Measurements from ENCODE around the gene MRPL18.
"Not testable (repeated sequence)": the region's sequence is repeated elsewhere in the genome, so short reads cannot be mapped to it uniquely, and the experiment has no call there.

The MRPL18 gene

GRCh38 chr6:159766906-159767305 is 23.4 kb upstream of the MRPL18 start:
- in situ Hi-C loops (cut with MboI; ENCODE audit: low pct_unique_long_range_greater_than_20kb, low sequenced_read_pairs): no loop called here
- no peak for DNase-seq

DNA sequence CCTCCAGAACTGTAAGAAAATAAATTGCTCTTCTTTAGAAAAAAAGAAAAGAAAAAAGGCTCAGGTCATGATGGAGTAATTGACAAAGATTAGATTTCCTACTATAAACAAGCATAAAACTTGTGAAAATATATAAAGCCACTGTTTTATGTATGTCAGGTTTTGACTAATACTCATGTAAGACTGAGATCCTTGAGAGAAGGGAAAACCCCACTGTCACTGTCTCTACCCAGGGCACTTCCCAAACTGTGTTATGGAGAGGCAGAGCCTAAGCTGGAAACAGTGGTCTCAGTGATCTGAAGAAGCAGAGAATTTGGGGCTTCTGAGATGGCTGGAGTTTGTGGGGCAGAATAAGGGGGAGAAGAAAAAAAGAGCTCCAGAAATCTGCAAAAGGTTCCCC is 20.8 kb upstream of the MRPL18 start:
- in situ Hi-C loops (cut with MboI; ENCODE audit: low pct_unique_long_range_greater_than_20kb, low sequenced_read_pairs): no loop called here
- DNase-seq: no peak

DNA sequence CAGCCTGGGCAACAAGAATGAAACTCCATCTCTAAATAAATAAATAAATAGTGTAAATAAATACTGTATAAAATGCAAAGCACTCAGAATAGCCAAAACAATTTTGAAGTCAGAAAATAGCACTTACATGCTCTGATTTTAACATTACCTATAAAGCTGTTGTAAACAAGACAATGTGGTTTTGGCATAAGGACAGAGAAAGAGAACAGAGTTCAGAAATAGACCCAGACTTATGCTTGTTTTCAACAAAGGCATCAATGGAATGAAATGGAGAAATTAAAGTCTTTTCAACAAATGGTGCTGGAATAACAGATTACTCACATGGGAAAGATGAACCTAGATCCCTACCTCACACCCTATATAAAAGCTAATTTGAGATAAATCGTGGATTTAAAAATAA is 18.1 kb upstream of the MRPL18 start:
- in situ Hi-C loops (cut with MboI; ENCODE audit: low pct_unique_long_range_greater_than_20kb, low sequenced_read_pairs): no loop called here

DNA sequence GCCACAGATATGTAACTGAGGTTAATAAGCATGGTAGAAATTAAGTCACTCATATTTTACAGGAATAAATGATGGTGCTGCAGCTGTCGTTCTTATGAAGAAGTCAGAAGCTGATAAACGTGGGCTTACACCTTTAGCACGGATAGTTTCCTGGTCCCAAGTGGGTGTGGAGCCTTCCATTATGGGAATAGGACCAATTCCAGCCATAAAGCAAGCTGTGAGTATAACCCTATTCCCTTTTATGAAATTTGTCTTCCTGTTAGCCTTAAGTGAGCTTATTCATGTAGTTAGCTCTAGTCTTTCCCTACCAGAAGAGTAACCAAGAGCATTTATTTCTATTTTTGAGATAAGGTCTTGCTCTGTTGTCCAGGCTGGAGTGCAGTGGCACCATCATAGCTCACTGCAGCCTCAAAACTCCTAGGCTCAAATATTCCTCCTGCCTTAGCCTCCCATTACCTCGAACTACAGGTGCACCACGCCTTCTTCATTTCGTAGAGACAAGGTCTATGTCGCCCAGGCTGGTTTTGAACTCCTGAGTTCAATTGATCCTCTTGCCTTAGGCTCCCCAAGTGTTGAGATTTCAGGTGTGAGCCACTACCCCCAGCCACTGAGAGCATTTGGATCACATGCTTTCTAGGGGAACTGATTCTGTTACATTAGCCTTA is 12.9 kb upstream of the MRPL18 start:
- DNase-seq: no peak
- in situ Hi-C loops (cut with MboI; ENCODE audit: low pct_unique_long_range_greater_than_20kb, low sequenced_read_pairs): no loop called here

More for the DNA sequence above, 18.1 kb upstream of the MRPL18 start:
- no peak for DNase-seq

- DNase-seq: no peak
- in situ Hi-C loops (cut with MboI; ENCODE audit: low pct_unique_long_range_greater_than_20kb, low sequenced_read_pairs): no loop called here
Observed at GRCh38 chr6:159778131-159778530, 12.1 kb upstream of the MRPL18 start.

DNA sequence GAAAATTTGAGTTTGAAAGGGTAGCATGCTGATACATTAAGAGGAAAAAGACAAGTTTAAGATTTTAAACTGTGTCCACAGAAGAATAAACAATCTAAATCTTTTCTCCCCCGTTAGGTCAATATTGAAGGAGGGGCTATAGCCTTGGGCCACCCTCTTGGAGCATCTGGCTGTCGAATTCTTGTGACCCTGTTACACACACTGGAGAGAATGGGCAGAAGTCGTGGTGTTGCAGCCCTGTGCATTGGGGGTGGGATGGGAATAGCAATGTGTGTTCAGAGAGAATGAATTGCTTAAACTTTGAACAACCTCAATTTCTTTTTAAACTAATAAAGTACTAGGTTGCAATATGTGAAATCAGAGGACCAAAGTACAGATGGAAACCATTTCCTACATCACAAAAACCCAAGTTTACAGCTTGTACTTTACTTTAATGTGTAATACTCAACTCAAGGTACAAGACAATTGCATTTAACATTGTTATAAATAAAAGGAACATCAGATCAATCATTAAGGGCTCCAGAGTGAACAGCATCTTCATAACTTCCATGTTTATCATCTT is 11.6 kb upstream of the MRPL18 start:
- in situ Hi-C loops (cut with MboI; ENCODE audit: low pct_unique_long_range_greater_than_20kb, low sequenced_read_pairs): no loop called here
- DNase-seq: no peak

DNA sequence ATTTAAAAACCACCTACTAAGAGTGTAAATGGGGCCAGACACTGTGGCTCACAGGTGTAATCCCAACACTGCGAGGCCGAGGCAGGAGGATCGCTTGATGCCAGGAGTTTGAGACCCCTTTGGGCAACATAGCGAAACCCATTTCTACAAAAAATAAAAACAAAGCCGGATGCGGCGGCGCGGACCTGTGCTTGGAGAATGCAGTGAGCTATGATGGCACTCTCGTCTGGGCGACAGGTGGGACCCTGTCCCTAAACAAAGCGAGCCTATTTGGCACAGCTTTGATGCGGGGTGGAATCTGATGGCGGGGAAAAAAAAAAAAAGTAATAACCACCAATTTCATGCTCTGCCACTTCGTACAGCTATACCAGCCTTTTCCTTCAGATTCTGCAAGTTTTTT is 2.0 kb upstream of the MRPL18 start:
- in situ Hi-C loops (cut with MboI; ENCODE audit: low pct_unique_long_range_greater_than_20kb, low sequenced_read_pairs): no loop called here
- no peak for DNase-seq

DNA sequence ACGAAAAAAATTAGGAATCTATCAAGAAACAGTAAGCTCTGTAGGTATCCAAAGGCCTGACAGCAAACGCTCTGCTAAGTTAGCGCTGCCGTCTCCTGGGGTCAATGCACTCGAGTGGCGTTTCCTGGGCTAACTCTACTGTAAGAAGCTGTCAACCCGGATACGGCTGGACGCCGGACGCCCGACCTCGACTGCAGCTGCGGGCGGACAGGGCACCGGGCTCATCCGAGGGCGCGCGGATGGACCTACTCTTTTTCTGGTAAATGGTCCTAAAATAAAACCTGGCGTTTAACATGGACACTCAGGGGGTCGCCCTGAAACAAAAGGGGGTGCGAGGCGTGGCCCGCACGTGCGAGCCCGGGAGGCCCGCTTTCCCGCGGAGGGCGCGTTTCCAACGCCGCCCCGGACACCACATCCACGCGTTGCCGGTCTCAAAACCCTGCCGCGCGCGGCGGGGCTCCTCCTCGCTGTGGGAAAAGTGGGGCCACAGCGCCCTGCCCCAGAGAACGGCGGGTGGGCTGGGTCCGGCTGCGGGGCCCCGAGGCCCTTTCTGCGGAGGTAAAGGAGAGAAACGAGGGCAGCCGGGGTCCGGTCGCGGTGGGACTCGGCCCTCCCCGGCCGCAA is 1.4 kb upstream of the MRPL18 start:
- DNase-seq: no peak
- in situ Hi-C loops (cut with MboI; ENCODE audit: low pct_unique_long_range_greater_than_20kb, low sequenced_read_pairs): no loop called here

GRCh38 chr6:159789377-159790148 is 704 bp upstream of the MRPL18 start, which contains the start of gene TCP1:
TSS of gene TCP1 (minus strand) at chr6:159789602. CDS start at chr6:159789468, 134 bp downstream.
- in situ Hi-C loops (cut with MboI; ENCODE audit: low pct_unique_long_range_greater_than_20kb, low sequenced_read_pairs): no loop called here
- DNase-seq: peak; percentile 100

- peak; percentile 43 for DNase-seq
- in situ Hi-C loops (cut with MboI; ENCODE audit: low pct_unique_long_range_greater_than_20kb, low sequenced_read_pairs): no loop called here
Observed at GRCh38 chr6:159790956-159791598, 810 bp downstream of the MRPL18 start.

- in situ Hi-C loops (cut with MboI; ENCODE audit: low pct_unique_long_range_greater_than_20kb, low sequenced_read_pairs); DNase-seq: not testable (repeated sequence)
Observed at GRCh38 chr6:159794976-159795375, 4.7 kb downstream of the MRPL18 start.

GRCh38 chr6:159797554-159797953 is 7.3 kb downstream of the MRPL18 start:
- in situ Hi-C loops (cut with MboI; ENCODE audit: low pct_unique_long_range_greater_than_20kb, low sequenced_read_pairs): no loop called here
- DNase-seq: no peak

GRCh38 chr6:159800141-159800865 is 10.0 kb downstream of the MRPL18 start, which contains the start of gene PNLDC1:
TSS of gene PNLDC1 (plus strand) at chr6:159800276. CDS start at chr6:159800308, 32 bp downstream.
- no peak for DNase-seq
- in situ Hi-C loops (cut with MboI; ENCODE audit: low pct_unique_long_range_greater_than_20kb, low sequenced_read_pairs): no loop called here

- no peak for DNase-seq
- in situ Hi-C loops (cut with MboI; ENCODE audit: low pct_unique_long_range_greater_than_20kb, low sequenced_read_pairs): no loop called here
Observed at GRCh38 chr6:159801935-159802334, 11.7 kb downstream of the MRPL18 start.

DNA sequence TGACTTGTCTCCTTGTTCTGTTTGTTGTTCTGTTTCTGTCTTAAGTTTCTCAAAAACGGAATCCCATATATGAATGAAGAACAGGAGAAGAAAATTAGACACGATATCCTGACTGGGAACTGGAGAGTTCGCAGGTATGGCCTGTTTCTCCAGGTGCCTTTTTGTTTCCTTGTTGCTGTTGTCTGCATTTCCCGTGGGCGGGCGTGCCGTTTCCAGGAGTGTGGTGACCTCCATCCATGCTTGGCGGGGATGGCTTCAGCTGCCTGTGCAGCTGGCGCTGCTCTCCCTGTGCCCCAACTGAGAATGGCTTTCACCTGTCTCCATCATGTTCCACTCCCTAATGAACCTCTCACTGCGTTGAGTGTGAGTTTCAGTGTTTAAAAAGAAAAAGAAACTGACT is 14.2 kb downstream of the MRPL18 start:
- DNase-seq: no peak
- in situ Hi-C loops (cut with MboI; ENCODE audit: low pct_unique_long_range_greater_than_20kb, low sequenced_read_pairs): no loop called here

GRCh38 chr6:159805440-159806020 is 15.3 kb downstream of the MRPL18 start:
- DNase-seq: no peak
- in situ Hi-C loops (cut with MboI; ENCODE audit: low pct_unique_long_range_greater_than_20kb, low sequenced_read_pairs): no loop called here

DNA sequence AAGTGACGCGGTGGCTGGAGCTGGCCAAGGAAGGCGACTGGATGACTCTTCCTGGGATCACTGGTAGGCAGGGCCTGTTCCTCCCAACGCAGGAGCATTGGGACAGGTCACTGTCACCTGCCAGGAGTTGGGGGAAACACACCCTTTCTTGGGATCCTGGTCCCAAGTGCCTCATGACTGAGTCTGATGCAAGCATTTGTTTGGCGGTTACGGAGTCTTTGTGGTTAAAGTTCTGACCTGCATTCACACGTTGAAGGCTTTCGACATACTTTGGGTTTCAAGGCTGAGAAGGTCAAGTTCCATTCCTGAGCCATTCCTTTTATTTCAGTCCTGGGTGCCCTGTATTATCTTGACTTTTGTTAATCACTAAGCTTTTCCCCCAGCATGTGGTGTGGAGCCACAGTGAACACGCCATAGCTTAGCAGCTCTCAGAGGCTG is 15.8 kb downstream of the MRPL18 start:
- in situ Hi-C loops (cut with MboI; ENCODE audit: low pct_unique_long_range_greater_than_20kb, low sequenced_read_pairs): no loop called here
- no peak for DNase-seq

DNA sequence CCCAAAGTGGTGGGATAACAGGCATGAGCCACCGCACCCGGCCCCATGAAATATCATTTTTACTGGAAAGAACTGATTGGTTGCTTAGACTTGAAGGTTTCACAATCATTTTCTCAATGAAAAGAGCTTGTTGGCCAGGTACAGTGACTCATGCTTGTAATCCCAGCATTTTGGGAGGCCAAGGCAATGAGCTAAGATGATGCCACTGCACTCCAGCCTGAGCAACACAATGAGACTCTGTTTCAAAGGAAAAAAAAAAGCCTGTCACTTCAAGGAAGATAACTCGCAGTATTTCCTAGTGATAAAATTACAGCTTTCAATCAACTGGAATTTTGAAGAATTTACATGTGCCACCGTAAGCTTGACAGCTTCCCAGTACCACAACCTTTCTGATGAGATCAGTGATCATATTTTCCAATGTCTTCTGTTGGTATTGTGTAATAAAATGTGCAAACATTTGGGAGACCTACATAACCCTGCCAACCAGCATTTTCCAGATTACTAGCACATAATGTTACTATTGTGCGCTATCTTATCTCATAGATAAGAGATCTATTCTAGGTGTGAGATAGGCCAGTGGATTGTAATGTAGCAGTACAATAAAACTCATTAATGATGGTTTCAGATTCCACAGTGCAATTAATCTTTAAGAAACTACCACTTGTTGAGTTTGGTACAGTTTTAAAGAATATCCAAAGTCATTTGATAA is 17.0 kb downstream of the MRPL18 start:
- in situ Hi-C loops (cut with MboI; ENCODE audit: low pct_unique_long_range_greater_than_20kb, low sequenced_read_pairs): no loop called here
- no peak for DNase-seq
